Measurements from ENCODE around the gene DNHD1. TPM values are rescaled to one million over a fixed set of nuclear protein-coding genes. Genes with fewer than 3 reads are reported as not detected.

The DNHD1 gene
- total RNA-seq, 4 donors from 2014 or later, result 2.9 to 20.9 (median 9.8) TPM

GRCh38 chr11:6456361-6457073 is 40.6 kb upstream of the DNHD1 start:
- Histone ChIP-seq H3K36me3 (peaks cover 0 to 100% of the 10 kb centered on the region in 2 donors), H3K4me1 (no peaks in the 10 kb centered on the region), H3K27ac (no peak overlapping the region), H3K9me3 (no peaks in the 10 kb centered on the region), H3K4me3 (no peak overlapping the region), H3K27me3 (no peaks in the 10 kb centered on the region)
- ATAC-seq, result no peak
- 100% methylated on average over 3 of the region's 56 CpGs; no CpG with 5 or more reads in 1 of the 2 donors for WGBS, 2 donors (ENCODE audit: low coverage in 1 of 2)
- TF ChIP-seq POLR2A (IDR thresholded peaks at IDR 0.05) (no peak), EP300 (IDR thresholded peaks at IDR 0.05) (no peak), POLR2AphosphoS5 (IDR thresholded peaks at IDR 0.05) (no peak)
- TF ChIP-seq, protein P1, sequence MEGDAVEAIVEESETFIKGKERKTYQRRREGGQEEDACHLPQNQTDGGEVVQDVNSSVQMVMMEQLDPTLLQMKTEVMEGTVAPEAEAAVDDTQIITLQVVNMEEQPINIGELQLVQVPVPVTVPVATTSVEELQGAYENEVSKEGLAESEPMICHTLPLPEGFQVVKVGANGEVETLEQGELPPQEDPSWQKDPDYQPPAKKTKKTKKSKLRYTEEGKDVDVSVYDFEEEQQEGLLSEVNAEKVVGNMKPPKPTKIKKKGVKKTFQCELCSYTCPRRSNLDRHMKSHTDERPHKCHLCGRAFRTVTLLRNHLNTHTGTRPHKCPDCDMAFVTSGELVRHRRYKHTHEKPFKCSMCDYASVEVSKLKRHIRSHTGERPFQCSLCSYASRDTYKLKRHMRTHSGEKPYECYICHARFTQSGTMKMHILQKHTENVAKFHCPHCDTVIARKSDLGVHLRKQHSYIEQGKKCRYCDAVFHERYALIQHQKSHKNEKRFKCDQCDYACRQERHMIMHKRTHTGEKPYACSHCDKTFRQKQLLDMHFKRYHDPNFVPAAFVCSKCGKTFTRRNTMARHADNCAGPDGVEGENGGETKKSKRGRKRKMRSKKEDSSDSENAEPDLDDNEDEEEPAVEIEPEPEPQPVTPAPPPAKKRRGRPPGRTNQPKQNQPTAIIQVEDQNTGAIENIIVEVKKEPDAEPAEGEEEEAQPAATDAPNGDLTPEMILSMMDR (IDR thresholded peaks at IDR 0.05), result no peak

DNA sequence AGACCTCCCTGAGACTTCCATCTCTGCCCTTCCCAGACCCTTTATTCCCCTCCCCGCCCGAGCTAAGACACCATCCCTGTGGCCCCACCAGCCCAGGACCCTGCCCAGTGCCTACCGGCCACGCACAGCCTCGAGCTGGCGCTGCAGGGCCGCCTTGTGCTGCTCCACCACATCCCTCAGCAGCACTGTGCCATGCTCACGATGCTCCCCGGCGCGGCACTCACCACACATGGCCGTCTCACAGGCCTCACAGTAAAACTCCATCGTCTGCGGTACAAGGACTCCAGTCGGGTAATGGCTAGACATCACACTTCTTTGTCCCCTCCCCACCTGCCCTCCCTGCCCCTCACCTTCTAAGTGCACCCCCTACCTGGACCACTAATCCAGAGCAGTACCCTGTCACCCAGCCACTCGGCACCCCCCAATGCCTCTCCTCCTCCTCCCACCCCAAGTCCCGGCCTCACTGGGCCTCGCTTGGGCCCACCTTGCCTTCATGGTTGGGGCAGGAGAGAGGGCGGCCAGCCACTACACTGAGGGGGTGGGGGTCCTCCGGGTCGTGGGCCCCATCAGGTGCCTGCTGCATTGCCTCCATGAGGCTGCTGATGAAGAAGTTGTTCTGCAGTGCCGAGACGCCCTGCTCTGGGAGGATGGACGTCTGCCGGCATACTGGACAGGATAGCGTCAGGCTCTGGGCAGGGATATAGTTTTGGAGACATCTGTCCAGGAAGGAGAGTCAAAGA is 39.3 kb upstream of the DNHD1 start:
- H3K27me3 ChIP-seq, result no peaks in the 10 kb centered on the region
- no peak overlapping the region for H3K27ac ChIP-seq
- H3K4me3 ChIP-seq, result no peak overlapping the region
- no peaks in the 10 kb centered on the region for H3K9me3 ChIP-seq
- peaks cover 0 to 96% of the 10 kb centered on the region in 2 donors for H3K36me3 ChIP-seq
- no peak for TF ChIP-seq EP300 (IDR thresholded peaks at IDR 0.05)
- no peak for TF ChIP-seq POLR2A (IDR thresholded peaks at IDR 0.05)
- no peak for TF ChIP-seq POLR2AphosphoS5 (IDR thresholded peaks at IDR 0.05)
- TF ChIP-seq, protein P1 (IDR thresholded peaks at IDR 0.05), result no peak
- 84 to 100% methylated on average over 1 to 4 of the region's 26 CpGs for WGBS, 2 donors (ENCODE audit: low coverage in 1 of 2)
- H3K4me1 ChIP-seq, result no peaks in the 10 kb centered on the region
- ATAC-seq, result no peak

DNA sequence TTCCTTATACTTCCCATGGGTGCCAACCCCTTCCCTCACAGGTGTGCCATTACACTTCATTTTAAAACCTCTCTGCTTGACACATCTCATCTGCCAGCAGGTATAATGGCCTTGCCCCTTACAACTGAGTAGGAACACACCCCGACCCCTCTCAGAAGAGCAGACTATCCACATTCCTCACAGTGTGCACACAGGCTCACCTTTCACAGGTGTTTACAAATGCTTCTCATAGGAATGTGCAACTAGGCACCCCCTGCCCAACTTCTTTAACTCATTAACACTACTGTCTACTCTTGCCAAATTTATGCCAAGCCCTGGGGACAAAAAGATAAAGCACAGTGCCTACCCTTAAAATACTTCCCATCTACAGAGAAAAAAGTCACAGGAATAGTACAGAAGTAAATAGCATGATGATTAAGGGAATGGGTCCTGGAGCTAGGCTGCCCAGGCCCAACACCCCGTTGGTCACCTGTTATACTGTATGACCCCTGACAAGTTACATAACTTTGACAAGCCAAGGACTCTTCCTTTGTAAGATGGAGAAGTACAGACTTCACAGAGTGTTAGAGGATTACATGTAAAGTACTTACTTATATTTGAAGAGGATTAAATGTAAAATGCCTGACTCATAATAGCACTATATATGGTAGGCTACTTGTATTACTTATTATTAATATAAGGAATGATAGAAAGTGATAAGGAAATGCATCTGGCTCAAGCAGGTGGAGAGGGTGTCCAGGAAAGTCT is 38.6 kb upstream of the DNHD1 start:
- Histone ChIP-seq H3K36me3 (peaks cover 0 to 95% of the 10 kb centered on the region in 2 donors), H3K4me1 (no peaks in the 10 kb centered on the region), H3K4me3 (no peak overlapping the region), H3K27me3 (no peaks in the 10 kb centered on the region), H3K9me3 (no peaks in the 10 kb centered on the region), H3K27ac (no peak overlapping the region)
- no peak for ATAC-seq
- no peak for TF ChIP-seq POLR2AphosphoS5 (IDR thresholded peaks at IDR 0.05)
- TF ChIP-seq POLR2A (IDR thresholded peaks at IDR 0.05), result no peak
- TF ChIP-seq EP300 (IDR thresholded peaks at IDR 0.05), result no peak
- TF ChIP-seq, protein P1 (IDR thresholded peaks at IDR 0.05), result no peak
- 70 to 85% methylated on average over 1 to 2 of the region's 2 CpGs for WGBS, 2 donors (ENCODE audit: low coverage in 1 of 2)

- no peaks in the 10 kb centered on the region for H3K9me3 ChIP-seq
- H3K36me3 ChIP-seq, result peaks cover 0 to 95% of the 10 kb centered on the region in 2 donors
- no peaks in the 10 kb centered on the region for H3K27me3 ChIP-seq
- H3K4me1 ChIP-seq, result no peaks in the 10 kb centered on the region
- H3K27ac ChIP-seq, result no peak overlapping the region
- 86 to 100% methylated on average over 1 of the region's 1 CpG for WGBS, 2 donors (ENCODE audit: low coverage in 1 of 2)
- TF ChIP-seq POLR2AphosphoS5 (IDR thresholded peaks at IDR 0.05), result no peak
- no peak for TF ChIP-seq EP300 (IDR thresholded peaks at IDR 0.05)
- TF ChIP-seq, protein P1 (IDR thresholded peaks at IDR 0.05), result no peak
- TF ChIP-seq POLR2A (IDR thresholded peaks at IDR 0.05), result no peak
- ATAC-seq, result no peak
- no peak overlapping the region for H3K4me3 ChIP-seq
These were observed 38.0 kb upstream of the DNHD1 start for GRCh38 chr11:6459099-6459450.
